MM.1S (cell line): ENCODE measurements around the gene EPX.
"Not testable (repeated sequence)": the region's sequence is repeated elsewhere in the genome, so short reads cannot be mapped to it uniquely, and the experiment has no call there.

Experiments used
- DNase-seq: peaks from one replicate; pipeline ENCODE4 v3.0.0-alpha.2; 2015
- H2AFZ ChIP-seq: fragments of 300-600 bp; sonication (generic); 2 replicates; pipeline ENCODE4 v1.6.0; 2016; ENCODE audit warnings: antibody characterized with exemption, low read length
- H3F3A ChIP-seq: fragments of 300-600 bp; sonication (generic); 2 replicates; pipeline ENCODE4 v1.6.1; 2016; ENCODE audit warnings: mild to moderate bottlenecking, antibody characterized with exemption, low read length, moderate library complexity, mixed read lengths; ENCODE audit not compliant: insufficient read depth
- H3K27ac ChIP-seq: fragments of 300-600 bp; sonication (generic); 2 replicates; pipeline ENCODE4 v1.5.1; 2016; ENCODE audit warnings: mild to moderate bottlenecking, low read length
- H3K27me3 ChIP-seq: fragments of 300-600 bp; sonication (generic); replicated peaks from 2 replicates; pipeline ENCODE4 v1.6.0; 2016; ENCODE audit warnings: low read length; ENCODE audit not compliant: insufficient read depth
- H3K36me3 ChIP-seq: fragments of 300-600 bp; sonication (generic); replicated peaks from 2 replicates; pipeline ENCODE4 v1.6.1; 2016; ENCODE audit warnings: mild to moderate bottlenecking, low read length, mixed read lengths; ENCODE audit not compliant: insufficient read depth
- H3K4me1 ChIP-seq: fragments of 300-600 bp; sonication (generic); 2 replicates; pipeline ENCODE4 v1.6.1; 2016; ENCODE audit warnings: low read length, mixed read lengths
- H3K4me2 ChIP-seq: fragments of 300-600 bp; sonication (generic); 2 replicates; pipeline ENCODE4 v1.6.0; 2016; ENCODE audit warnings: low read depth, low read length
- H3K4me3 ChIP-seq: fragments of 300-600 bp; sonication (generic); 2 replicates; pipeline ENCODE4 v1.5.1; 2016; ENCODE audit warnings: low read length, mixed read lengths
- H3K79me2 ChIP-seq: fragments of 300-600 bp; sonication (generic); 2 replicates; pipeline ENCODE4 v1.6.1; 2016; ENCODE audit warnings: mixed run types, low read length, mixed read lengths
- H3K9ac ChIP-seq: fragments of 300-600 bp; sonication (generic); 2 replicates; pipeline ENCODE4 v1.6.1; 2016; ENCODE audit warnings: low read length, mixed read lengths
- H3K9me2 ChIP-seq: fragments of 300-600 bp; sonication (generic); replicated peaks from 2 replicates; pipeline ENCODE4 v1.6.1; 2016; ENCODE audit warnings: mild to moderate bottlenecking, low read length, mixed read lengths; ENCODE audit not compliant: insufficient read depth
- H3K9me3 ChIP-seq: fragments of 300-600 bp; sonication (generic); replicated peaks from 2 replicates; pipeline ENCODE4 v1.6.1; 2016; ENCODE audit warnings: mild to moderate bottlenecking, low read length, mixed read lengths; ENCODE audit not compliant: insufficient read depth
- H4K20me1 ChIP-seq: fragments of 300-600 bp; sonication (generic); 2 replicates; pipeline ENCODE4 v1.6.1; 2016; ENCODE audit warnings: mild to moderate bottlenecking, low read length, moderate library complexity, mixed read lengths; ENCODE audit not compliant: insufficient read depth
- EZH2 ChIP-seq: fragments of 300-600 bp; sonication (generic); optimal IDR thresholded peaks from 2 replicates; pipeline ENCODE3; 2017; ENCODE audit warnings: low read depth, mild to moderate bottlenecking, antibody characterized with exemption, low read length, mixed read lengths
- EZH2phosphoT487 ChIP-seq: fragments of 300-600 bp; sonication (generic); IDR thresholded peaks from 2 replicates; pipeline ENCODE4 v1.6.1; 2018; ENCODE audit warnings: antibody characterized with exemption, low read length
- TF ChIP-seq, protein P1 (sequence below): fragments of 300-600 bp; sonication (generic); IDR thresholded peaks from 2 replicates; pipeline ENCODE4 v1.5.1; 2016; ENCODE audit warnings: antibody characterized with exemption, low read length, mixed read lengths

EPX gene

DNA sequence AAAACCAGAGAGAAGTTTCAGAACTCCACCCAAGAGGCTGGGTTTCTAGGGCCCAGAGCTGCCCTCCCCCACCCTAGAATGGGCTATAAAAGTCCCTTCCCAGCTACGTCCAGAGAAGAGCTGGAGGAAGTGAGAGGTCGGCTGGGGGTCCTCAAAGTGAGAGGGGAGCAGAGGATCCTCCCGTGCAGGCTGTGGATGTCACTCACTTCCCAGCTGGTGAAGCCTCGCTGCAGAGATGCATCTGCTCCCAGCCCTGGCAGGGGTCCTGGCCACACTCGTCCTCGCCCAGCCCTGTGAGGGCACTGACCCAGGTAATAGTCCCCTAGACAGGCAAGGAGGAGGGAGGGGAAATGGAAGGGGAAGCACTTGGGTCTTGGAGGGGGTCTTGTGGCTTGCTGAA, at the start of gene EPX:
Gene EPX (plus strand): TSS at position 115 of the 400 bp plus-strand sequence. CDS start 121 bp downstream, at position 236.
- no peak within 1 kb of the TSS for H2AFZ ChIP-seq
- H3K36me3 ChIP-seq: no peaks in the 10 kb centered on the region
- H3K9ac ChIP-seq: no peak within 1 kb of the TSS
- 0 out of 2 replicates have a peak, but pooled peaks cover 4% of the 10 kb centered on the region for H3K4me1 ChIP-seq
- no peak within 1 kb of the TSS for H3K4me3 ChIP-seq
- no peaks in the 10 kb centered on the region for H3F3A ChIP-seq
- H3K4me2 ChIP-seq: no peak within 1 kb of the TSS
- no peaks in the 10 kb centered on the region for H3K9me3 ChIP-seq
- TF ChIP-seq EZH2 (no peak), EZH2phosphoT487 (no peak)
- TF ChIP-seq, protein P1, sequence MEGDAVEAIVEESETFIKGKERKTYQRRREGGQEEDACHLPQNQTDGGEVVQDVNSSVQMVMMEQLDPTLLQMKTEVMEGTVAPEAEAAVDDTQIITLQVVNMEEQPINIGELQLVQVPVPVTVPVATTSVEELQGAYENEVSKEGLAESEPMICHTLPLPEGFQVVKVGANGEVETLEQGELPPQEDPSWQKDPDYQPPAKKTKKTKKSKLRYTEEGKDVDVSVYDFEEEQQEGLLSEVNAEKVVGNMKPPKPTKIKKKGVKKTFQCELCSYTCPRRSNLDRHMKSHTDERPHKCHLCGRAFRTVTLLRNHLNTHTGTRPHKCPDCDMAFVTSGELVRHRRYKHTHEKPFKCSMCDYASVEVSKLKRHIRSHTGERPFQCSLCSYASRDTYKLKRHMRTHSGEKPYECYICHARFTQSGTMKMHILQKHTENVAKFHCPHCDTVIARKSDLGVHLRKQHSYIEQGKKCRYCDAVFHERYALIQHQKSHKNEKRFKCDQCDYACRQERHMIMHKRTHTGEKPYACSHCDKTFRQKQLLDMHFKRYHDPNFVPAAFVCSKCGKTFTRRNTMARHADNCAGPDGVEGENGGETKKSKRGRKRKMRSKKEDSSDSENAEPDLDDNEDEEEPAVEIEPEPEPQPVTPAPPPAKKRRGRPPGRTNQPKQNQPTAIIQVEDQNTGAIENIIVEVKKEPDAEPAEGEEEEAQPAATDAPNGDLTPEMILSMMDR: no peak
- no peaks in the 10 kb centered on the region for H3K79me2 ChIP-seq
- no peaks in the 10 kb centered on the region for H3K9me2 ChIP-seq
- H3K27me3 ChIP-seq: peaks cover 56% of the 10 kb centered on the region
- H3K27ac ChIP-seq: no peak within 1 kb of the TSS
- H4K20me1 ChIP-seq: no peaks in the 10 kb centered on the region
- no peak for DNase-seq

DNA sequence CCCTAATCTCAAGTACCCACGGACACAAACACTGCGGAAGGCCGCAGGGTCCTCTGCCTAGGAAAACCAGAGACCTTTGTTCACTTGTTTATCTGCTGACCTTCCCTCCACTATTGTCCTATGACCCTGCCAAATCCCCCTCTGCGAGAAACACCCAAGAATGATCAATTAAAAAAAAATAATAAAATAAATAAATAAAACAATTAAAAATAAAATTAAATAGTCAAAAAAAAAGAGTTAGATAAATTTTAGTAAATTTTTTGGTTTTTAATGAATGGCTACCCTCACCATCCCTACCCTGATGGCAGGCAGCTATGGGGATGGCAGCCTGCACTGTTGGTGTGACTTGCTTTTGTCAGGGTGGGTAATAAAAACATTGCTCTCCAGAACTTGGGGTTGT, 49.2 kb upstream of the EPX start:
- not testable (repeated sequence) for H3K9me3 ChIP-seq, H3K27me3 ChIP-seq, H4K20me1 ChIP-seq, H3F3A ChIP-seq, H2AFZ ChIP-seq, H3K36me3 ChIP-seq, H3K27ac ChIP-seq, H3K4me3 ChIP-seq, DNase-seq, H3K79me2 ChIP-seq, H3K4me2 ChIP-seq, H3K9ac ChIP-seq, H3K4me1 ChIP-seq, H3K9me2 ChIP-seq

DNA sequence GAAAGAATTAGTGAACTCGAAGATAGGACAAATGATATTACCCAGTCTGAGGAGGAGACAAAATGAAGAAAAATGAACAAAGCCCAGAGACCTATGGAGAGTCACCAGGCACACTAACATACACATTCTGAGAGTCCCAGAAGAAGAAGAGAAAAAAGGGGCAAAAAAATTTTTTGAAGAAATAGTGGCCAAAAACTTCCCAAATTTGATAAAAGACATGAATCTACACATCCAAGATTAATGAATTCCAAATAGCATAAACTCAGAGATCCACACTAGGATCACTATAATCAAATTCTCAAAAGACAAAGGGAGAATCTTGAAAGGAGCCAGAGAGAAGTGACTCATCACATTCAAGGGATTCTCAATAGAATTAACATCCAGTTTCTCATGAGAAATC, 47.7 kb upstream of the EPX start:
- H3K9me3 ChIP-seq: no peaks in the 10 kb centered on the region; the same call in 1 of the 2 replicates
- no peaks in the 10 kb centered on the region for H3F3A ChIP-seq
- no peak overlapping the region for H3K9ac ChIP-seq
- H3K27me3 ChIP-seq: no peaks in the 10 kb centered on the region; the same call in 1 of the 2 replicates
- H3K4me2 ChIP-seq: no peak overlapping the region
- H3K27ac ChIP-seq: no peak overlapping the region
- H3K36me3 ChIP-seq: no peaks in the 10 kb centered on the region
- H3K9me2 ChIP-seq: no peaks in the 10 kb centered on the region
- H3K79me2 ChIP-seq: no peaks in the 10 kb centered on the region
- TF ChIP-seq EZH2: no peak
- TF ChIP-seq, protein P1: no peak
- no peak for TF ChIP-seq EZH2phosphoT487
- H3K4me1 ChIP-seq: no peaks in the 10 kb centered on the region
- no peak overlapping the region for H2AFZ ChIP-seq
- DNase-seq: no peak
- H4K20me1 ChIP-seq: no peaks in the 10 kb centered on the region
- H3K4me3 ChIP-seq: no peak overlapping the region

DNA sequence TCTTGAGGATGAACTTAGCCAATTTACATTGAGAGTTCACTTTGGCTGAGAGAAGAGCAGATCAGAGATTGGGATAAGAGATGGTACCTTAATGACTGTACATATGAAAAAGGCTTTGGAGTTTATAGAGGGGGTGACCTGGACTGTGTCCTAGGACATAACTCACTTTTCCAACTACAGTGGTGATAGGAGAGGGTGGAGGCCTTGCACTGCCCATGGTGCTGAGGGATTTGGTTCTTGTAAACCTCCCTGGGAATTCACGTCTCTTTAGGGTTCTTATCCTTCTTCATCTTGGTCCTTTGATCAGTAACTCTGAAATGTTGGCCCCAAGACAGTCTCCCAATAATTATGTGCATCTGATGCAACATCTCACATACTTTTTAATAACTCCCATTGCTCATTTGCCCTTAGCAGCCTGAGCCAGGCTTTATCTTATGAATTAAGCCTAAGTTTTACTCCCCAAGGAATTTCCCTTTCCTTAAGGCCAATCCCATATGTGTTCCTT, 44.5 kb upstream of the EPX start, which contains the start of gene OR4D1:
Gene OR4D1 (plus strand): TSS at position 455 of the 505 bp plus-strand sequence. CDS start 6,770 bp downstream, outside the sequence.
- Histone ChIP-seq H3K79me2 (no peaks in the 10 kb centered on the region), H3K9ac (no peak within 1 kb of the TSS), H3K36me3 (no peaks in the 10 kb centered on the region), H3K9me2 (no peaks in the 10 kb centered on the region), H3F3A (no peaks in the 10 kb centered on the region), H3K9me3 (no peaks in the 10 kb centered on the region; the same call in 1 of the 2 replicates), H3K4me1 (peaks cover 6% of the 10 kb centered on the region), H3K27ac (no peak within 1 kb of the TSS), H3K4me2 (no peak within 1 kb of the TSS), H2AFZ (no peak within 1 kb of the TSS), H3K4me3 (no peak within 1 kb of the TSS), H4K20me1 (no peaks in the 10 kb centered on the region), H3K27me3 (no peaks in the 10 kb centered on the region; the same call in 1 of the 2 replicates)
- no peak for DNase-seq
- TF ChIP-seq EZH2phosphoT487: no peak
- TF ChIP-seq, protein P1: no peak
